ENCODE results near the gene TEN1.

The TEN1 gene

GRCh38 chr17:76005263-76006149 is 26.5 kb downstream of the TEN1 start (continued):
- no peak for TF ChIP-seq ZSCAN5A (tag by site-specific recombination; IDR thresholded peaks at IDR 0.05)
- no peak for TF ChIP-seq ZNF555 (tag by site-specific recombination; conservative IDR thresholded peaks at IDR 0.05)
- no peak for TF ChIP-seq ZNF514 (tag by site-specific recombination; IDR thresholded peaks at IDR 0.05)
- no peak for TF ChIP-seq ZBTB26 (tag by site-specific recombination; optimal IDR thresholded peaks at IDR 0.05)
- peak; percentile 34; the same call in 1 of the 2 replicates for TF ChIP-seq ZBTB8A (tag by site-specific recombination; IDR thresholded peaks at IDR 0.05)
- peak; percentile 90 for TF ChIP-seq CTCF (tag by site-specific recombination; IDR thresholded peaks at IDR 0.05)
- no peak for TF ChIP-seq PRDM4 (tag by site-specific recombination; IDR thresholded peaks at IDR 0.05)
- TF ChIP-seq KLF1 (tag by site-specific recombination; IDR thresholded peaks at IDR 0.05), result peak; percentile 44; the same call in 1 of the 2 replicates
- TF ChIP-seq GLIS2 (tag by site-specific recombination; IDR thresholded peaks at IDR 0.05), result 0 out of 2 replicates have a peak, but pooled peaks have one; percentile 20
- TF ChIP-seq ZNF626 (tag by site-specific recombination; IDR thresholded peaks at IDR 0.05), result no peak
- TF ChIP-seq PRDM1 (tag by site-specific recombination; IDR thresholded peaks at IDR 0.05), result no peak
- peak; percentile 51 for TF ChIP-seq ZBTB17 (tag by site-specific recombination; IDR thresholded peaks at IDR 0.05)
- no peak for TF ChIP-seq ZNF473 (tag by site-specific recombination; IDR thresholded peaks at IDR 0.05)
- no peak for TF ChIP-seq ZBTB48 (tag by site-specific recombination; IDR thresholded peaks at IDR 0.05)
- TF ChIP-seq KLF10 (tag by site-specific recombination; IDR thresholded peaks at IDR 0.05), result no peak
- no peak for TF ChIP-seq ZSCAN18 (tag by site-specific recombination; IDR thresholded peaks at IDR 0.05)
- no peak for TF ChIP-seq ZBTB1 (tag by site-specific recombination; IDR thresholded peaks at IDR 0.05)
- TF ChIP-seq SCRT2 (tag by site-specific recombination; IDR thresholded peaks at IDR 0.05), result no peak
- no peak for TF ChIP-seq ZNF560 (tag by site-specific recombination; IDR thresholded peaks at IDR 0.05; ENCODE audit: borderline replicate concordance)
- no peak for TF ChIP-seq PRDM6 (tag by site-specific recombination; IDR thresholded peaks at IDR 0.05)
- TF ChIP-seq ZNF701 (tag by site-specific recombination; IDR thresholded peaks at IDR 0.05), result no peak
- no peak for TF ChIP-seq ZNF843 (tag by site-specific recombination; IDR thresholded peaks at IDR 0.05)
- no peak for TF ChIP-seq ZNF214 (tag by site-specific recombination; IDR thresholded peaks at IDR 0.05; ENCODE audit: borderline replicate concordance)
- TF ChIP-seq ZNF585B (tag by site-specific recombination; IDR thresholded peaks at IDR 0.05), result no peak
- TF ChIP-seq HOXA7 (CRISPR knock-in tag; IDR thresholded peaks at IDR 0.05; ENCODE audit: borderline replicate concordance), result no peak
- no peak for TF ChIP-seq ZBTB49 (tag by site-specific recombination; IDR thresholded peaks at IDR 0.05; ENCODE audit: low read depth)
- no peak for TF ChIP-seq ZNF707 (tag by site-specific recombination; IDR thresholded peaks at IDR 0.05)
